HG02885 (cell line): Measurements from ENCODE around the gene CSF2.
A peak's percentile ranks its signal among the peaks of the same experiment; 100 is the strongest.

Experiments
- ATAC-seq: cut with Tn5 transposase; IDR thresholded peaks from one replicate; pipeline ENCODE4 v1.9.1; 2021; ENCODE audit warnings: mild to moderate bottlenecking; ENCODE audit not compliant: unreplicated experiment, poor library complexity

The CSF2 gene

DNA sequence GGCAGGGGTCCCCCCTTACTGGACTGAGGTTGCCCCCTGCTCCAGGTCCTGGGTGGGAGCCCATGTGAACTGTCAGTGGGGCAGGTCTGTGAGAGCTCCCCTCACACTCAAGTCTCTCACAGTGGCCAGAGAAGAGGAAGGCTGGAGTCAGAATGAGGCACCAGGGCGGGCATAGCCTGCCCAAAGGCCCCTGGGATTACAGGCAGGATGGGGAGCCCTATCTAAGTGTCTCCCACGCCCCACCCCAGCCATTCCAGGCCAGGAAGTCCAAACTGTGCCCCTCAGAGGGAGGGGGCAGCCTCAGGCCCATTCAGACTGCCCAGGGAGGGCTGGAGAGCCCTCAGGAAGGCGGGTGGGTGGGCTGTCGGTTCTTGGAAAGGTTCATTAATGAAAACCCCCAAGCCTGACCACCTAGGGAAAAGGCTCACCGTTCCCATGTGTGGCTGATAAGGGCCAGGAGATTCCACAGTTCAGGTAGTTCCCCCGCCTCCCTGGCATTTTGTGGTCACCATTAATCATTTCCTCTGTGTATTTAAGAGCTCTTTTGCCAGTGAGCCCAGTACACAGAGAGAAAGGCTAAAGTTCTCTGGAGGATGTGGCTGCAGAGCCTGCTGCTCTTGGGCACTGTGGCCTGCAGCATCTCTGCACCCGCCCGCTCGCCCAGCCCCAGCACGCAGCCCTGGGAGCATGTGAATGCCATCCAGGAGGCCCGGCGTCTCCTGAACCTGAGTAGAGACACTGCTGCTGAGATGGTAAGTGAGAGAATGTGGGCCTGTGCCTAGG is at the start of gene CSF2:
Gene CSF2 (plus strand): TSS at position 559 of the 783 bp plus-strand sequence. CDS start 35 bp downstream, at position 594.
- no peak for ATAC-seq

DNA sequence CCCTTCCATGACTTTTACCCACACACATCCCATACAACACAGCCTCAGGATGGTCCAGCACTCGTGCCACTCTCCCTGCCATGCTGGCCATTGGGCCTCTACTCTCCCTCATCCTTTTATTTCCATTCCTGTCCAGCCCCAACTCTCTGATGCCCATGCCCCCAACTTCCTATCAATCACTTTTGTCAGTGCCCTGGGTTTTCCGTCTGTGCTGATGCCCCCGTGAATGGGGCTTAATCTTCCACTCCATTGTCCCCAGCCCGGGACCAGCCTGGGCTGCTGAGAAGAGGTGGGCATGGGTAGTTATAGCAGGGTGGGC is 49.5 kb upstream of the CSF2 start:
- no peak for ATAC-seq

DNA sequence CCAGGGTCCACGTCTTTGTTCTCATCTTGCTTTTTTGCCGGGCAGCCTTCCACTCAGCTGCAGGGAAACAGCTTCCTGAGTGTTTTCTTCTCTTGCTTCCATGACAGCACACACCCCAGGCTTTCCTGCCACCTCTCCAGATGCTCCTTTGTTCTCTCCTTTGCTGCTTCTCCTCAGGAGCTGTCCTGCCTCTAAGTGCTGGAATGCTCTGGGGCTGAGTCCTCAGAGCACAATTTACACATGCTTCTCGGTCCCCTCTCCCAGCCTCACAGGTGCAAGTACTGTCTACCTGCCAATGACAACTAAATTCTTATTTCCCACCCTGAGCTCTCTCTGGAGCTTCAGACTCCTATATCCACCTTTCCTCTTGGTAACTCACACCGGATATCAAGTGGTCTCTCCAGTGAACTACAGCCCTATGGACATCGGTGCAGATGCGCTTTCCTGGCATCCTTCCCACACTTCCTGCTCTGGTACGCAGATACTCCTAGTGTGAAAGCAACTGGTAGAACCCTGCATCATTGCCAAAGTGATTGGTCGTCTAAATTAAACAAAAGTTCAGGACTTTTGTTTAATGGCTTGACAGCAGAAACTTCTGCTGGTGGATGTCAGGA is 48.7 kb upstream of the CSF2 start:
- no peak for ATAC-seq

DNA sequence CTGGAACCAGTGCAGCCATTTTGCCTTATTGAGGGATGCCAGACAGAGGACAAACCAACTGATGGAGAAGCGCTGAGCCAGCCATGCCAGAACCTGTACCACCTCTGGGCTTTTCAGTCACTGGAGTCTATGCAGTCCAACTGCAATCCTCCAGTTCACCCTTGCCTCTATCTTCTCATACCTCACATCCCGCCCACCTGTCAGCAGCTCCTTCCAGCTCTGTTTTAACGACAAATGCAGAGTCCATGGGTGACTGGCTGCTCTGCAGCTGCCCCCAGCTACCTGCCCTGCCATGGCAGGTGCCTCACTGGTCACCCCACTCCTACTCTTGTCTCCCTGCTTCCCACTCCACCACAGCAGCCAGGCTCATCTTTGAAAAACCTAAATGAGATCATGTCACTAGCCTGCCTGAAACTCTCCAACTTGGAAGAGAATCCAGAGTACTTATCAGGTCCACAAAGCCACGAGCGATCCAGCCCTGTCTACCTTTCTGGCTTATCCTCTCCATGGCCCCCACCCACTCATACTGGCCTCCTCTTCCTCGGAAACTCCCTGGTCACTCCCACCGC is 48.1 kb upstream of the CSF2 start:
- ATAC-seq = no peak

DNA sequence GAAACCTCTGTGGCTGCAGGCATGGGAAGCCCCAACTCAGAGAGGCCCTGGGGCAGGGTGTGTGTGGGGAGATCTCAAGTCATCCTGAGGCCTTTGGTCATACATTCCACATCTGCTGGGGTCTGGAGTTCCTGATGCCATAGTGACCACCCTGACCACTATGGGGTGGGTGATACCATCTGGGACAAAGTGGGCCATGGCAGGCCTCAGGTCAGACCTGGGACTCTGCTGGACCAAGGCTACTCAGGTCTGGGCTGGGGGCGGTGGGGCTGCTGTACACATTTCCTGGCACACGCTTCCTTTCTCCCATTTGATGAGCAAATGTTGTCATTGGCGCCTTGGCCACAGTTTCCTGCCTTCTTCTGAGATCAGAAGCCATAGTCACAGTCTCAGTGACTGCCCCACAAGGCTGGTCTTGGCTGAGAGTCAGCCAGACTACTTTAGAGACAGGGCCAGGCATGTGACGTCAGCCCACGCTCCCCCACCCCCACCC is 47.0 kb upstream of the CSF2 start:
- peak; percentile 34 for ATAC-seq

DNA sequence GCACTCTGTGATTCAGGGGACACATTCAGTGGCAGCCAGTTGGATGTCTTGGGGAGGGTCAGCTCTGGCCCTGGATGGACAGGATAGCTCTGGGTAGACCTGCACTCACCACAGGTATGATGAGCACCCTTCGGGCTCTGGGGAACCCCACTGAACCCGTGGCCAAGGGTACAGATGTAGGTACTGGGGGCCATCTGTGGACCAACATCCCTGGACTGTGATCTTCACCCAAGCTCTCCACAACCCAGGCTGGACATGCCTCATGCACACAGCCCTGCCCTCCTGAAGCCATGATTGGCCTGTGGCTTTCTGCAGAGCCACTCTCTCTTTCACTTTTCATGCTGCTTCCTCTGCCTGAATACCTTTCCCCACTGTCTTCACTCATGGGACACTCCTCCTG is 46.6 kb upstream of the CSF2 start:
- peak; percentile 83 for ATAC-seq

DNA sequence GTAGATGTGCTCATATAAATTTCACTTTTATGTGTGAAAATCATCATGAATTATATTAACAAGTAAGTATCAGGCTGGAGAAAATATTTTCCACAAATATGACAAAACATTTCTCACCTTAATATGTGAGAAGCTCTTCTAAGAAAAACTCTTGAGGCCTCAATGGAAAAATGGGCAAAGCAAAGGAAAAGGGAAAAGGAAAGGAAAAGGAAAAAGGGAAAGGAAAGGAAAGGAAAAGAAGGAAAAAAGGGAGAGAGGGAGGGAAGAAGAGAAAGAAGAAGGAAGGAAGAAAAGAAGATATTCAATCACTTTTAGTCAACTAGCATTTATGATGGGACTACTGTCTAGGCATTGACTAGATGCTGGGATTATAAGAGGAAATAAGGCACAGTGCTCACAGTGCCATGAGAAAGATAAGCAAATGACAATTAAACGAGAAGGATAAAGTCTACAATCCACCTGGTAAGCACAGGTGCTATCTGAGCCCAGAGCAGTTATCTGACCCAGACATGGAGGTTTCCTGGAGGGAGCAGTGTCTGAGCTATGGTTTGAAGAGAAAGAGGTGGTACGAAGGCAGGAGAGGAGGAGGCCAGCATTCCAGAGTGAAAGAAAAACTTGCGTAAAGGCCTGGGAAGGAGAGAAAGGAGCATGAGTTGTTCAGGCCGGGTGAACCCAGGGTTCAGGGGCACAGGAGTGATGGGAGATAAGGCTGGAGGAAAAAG is 43.8 kb upstream of the CSF2 start:
- no peak for ATAC-seq

DNA sequence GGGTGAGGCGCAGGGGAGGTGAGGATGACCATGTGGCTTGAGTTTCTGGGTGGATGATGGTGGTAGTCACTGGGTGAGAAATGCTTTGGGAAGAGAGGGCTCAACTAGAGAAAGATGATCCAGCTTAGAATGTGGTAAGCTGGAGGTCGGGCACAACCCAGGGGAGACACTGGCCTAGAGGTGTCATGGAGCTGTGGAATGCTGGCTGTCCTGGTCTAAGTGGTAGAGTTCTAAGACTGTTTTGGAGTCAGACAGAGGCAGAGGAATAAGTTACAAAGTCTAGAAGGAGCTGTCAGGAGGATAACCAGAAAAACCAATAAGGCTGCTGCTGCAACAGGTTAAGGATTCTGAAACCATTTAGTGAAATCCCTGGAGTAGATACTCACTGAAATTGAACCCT is 43.0 kb upstream of the CSF2 start:
- ATAC-seq = no peak

DNA sequence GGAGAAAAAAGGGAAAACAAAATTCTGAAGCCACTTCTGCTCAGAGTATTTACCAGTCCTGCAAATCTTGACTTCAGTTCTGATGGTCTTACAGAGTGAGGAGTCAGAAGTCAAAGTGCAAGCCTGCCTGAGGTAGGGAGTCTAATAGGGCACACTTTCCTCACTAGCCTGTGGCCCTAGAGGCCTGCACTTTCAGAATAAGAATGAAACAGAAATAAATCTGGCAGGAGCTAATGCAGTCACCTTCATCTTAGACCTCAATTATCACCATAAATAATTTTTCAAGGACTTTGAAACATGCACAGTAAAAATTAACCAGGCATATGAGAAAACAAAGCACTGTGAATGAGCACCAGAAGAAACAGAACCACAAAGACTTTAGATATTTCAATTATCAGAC is 41.4 kb upstream of the CSF2 start:
- no peak for ATAC-seq

DNA sequence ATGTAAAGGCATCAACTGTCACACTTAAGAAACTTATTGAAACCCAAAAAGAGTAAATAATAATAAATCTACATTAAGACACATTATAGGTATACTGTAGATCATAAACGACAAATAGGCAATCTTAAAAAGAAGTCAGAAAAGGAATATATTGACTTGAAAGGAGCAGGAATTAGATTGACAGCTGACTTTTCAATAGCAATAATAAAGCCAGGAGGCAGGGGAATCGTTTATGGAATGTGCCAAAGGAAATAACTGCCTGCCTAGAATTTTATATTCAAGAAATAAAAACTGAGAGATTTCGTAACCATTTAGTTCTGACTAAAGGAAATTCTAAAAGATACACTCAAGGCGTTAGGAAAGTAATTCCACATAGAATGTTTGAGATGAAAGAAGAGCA is 40.5 kb upstream of the CSF2 start:
- ATAC-seq = no peak

DNA sequence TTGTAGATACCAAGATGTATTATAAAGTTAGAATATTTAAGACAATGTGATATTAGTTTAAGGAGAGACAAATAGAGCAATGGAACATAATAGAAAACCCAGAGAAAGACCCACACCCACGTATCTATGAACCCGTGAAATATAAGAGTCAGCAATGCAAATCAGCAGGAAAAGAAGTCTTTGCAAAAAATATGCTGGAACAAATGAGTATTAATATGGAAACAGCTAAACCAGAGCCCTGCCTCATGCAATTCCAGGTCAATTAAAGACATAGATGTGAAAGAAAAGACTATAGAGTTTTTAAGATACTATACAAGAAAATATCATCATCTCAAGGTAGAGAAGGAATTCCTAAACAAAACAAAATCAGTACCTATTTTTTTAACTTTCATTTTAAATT is 36.2 kb upstream of the CSF2 start:
- ATAC-seq = no peak

DNA sequence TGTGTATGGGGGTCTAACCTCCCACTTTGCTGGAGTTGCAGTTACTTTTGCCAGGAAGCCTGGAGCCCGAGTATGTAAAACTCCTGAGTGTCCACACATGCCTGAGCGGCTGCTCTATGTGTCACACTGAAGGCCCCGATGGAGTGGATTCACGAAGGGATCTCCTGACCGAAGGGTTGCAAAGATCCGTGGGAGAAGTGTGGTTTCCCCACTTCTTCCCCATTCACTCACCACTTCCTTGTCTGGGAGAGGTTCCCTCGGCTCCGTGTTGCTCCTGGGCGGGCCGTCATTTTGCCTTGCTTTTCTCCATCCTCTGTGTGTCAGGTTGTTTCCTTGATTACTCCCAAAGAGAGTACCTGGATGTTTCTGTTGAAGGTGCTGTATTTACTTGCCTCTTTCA is 29.4 kb upstream of the CSF2 start:
- ATAC-seq = no peak

DNA sequence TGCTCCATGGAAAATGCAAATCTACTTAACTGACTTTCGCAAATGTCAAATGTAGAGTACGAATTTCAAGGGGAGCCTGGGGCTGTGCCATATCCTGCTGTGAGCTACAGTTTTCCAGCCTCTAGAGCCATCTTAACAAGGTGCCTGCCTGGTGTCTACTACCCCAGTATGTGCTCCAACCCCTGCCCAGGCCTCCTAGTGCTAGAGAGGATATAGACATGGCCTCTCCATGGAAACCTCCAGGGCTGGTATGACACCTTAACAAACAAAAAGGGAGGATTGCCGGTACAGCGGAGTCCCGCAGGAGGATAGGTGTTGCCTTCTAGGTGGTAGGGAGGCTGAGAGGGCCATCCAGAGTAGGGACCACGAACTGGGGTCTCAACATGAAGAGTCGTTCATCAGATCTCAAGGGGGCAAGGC is 26.7 kb upstream of the CSF2 start:
- ATAC-seq = no peak

DNA sequence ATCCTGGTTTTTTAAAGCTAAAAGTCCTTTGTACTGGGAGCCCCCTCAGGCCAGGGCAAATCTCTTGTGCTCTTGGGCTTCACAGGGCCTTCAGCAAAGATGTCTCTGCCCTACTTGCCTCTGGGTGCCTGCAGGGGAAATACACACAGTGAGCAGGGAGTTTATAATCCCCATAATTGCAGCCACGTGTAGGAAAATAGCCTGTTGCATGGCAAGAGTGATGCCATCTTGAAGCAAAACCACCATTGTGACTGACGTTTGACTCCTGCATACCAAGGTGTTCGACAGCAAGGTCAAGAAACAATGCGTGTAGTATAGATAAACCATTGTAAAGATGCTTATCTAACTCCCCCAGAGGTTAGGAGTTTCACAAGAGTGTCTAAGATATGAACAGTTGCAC is 24.5 kb upstream of the CSF2 start:
- no peak for ATAC-seq

DNA sequence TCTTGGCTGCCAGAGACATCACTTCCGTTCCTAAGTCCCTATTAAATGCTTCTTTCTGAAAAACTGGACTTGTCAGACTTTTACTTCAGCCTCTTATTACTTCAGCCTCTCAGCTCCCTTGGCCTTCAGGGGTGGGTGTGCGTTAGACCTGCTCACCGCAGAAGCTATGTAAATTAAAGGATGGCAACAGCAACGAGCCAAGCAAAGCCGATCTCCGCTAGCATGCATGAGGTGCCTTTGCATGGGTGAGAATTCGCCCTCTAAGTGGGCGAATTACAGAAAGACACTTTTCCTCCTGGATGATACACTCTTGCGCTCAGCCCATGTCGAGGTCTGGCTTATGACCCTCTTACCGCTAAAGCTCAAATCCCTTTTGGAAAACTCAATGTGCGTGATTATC is 24.0 kb upstream of the CSF2 start:
- ATAC-seq = no peak

DNA sequence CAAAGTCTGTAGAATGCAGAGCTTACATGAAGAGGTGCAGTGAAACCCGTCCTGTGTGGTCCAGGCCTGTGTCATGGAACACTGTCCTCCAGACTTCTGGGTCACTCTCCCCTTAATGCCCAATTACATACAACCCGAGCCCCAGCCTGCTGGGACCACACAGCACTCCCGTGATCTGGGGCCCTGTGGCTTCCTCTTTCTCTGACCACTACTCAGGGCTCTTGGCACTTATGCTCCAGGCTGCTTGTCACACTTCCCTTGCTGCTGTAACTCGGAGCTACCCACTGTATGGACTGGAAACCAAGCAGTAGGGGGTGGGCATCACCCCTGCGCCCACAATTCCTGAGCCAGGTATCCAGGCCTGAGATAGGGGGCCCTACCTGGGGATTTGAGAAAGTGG is 23.5 kb upstream of the CSF2 start:
- no peak for ATAC-seq

DNA sequence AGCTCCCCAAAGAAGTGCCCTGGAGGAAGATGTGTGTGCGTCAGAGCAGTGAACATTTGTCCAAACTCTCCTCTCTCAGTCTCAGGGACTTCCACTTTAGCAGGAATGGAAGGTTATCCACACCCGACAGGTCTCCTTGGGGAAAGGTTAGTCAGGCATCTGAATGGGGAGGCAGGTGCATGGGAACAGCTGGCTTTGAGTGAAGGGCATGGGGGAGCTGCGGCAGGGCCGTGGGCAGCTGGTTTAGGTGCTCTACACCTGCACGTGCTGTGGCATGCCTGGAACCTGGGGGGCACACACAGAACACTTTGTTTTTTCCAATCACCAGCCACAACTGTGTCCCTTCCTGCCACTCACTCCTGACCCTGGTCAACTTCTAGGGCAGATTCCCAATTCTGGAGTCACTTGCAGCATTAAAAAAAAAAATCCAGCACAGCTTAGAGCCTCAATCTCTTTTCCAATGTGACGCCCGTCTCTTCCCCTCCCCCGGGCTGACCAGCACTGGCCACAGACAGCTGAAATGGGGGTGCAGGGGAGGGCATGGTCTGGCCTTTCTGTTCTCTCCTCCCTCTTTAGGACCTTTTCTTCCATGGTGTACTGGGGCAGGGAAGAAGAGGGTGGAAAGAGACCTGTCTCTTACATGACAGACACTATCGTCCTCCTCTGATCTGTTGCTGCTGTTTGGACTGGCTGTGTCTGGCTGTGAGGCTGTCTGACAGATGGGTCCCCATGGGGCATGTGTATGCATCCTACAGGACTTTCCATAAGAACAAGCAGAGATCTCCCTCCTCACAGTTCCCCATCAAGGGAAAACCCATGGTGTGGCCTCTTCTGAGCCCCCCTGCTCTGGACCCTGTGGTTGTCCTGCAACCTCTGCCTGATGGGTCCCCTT is 22.7 kb upstream of the CSF2 start:
- ATAC-seq = no peak

DNA sequence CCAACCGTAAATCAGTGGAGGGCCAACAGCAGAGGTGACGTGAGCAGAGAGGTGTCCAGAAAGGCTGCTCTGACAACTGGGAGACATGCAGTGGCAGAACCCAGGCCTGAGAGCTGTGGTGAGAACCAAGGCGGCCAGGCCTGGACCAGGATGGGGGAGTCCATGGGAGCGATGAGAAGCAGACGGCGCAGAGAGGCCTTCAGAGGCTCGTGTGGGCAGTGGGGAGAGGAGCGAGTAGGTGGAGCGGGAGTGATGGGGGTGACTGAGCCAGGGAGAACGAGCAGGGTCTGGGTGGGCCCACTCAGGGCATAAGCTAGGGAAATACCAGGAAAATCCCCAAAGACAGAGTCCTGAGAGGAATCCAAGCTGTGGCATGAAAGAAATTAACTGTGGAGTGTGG is 21.1 kb upstream of the CSF2 start:
- ATAC-seq = no peak

DNA sequence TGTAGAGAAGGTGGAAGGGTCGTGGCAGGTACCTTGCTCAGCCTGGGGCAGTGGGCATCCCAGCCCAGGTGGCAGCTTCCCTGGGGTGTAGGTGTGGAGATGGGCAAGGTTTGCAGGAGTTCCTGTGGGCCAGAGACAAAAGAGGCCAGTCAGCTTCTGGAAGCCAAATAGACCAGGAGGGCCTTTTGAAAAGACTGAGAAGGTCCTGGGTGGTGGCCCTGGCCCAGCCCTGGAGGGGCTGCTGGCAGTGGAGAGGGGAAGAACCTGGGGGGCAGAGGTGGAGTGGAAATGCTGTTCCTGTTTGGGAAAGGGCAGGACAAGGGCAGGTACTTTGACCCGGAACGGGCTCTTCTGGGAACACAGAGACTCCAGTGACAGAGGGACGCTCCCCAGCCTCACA is 20.1 kb upstream of the CSF2 start:
- no peak for ATAC-seq

DNA sequence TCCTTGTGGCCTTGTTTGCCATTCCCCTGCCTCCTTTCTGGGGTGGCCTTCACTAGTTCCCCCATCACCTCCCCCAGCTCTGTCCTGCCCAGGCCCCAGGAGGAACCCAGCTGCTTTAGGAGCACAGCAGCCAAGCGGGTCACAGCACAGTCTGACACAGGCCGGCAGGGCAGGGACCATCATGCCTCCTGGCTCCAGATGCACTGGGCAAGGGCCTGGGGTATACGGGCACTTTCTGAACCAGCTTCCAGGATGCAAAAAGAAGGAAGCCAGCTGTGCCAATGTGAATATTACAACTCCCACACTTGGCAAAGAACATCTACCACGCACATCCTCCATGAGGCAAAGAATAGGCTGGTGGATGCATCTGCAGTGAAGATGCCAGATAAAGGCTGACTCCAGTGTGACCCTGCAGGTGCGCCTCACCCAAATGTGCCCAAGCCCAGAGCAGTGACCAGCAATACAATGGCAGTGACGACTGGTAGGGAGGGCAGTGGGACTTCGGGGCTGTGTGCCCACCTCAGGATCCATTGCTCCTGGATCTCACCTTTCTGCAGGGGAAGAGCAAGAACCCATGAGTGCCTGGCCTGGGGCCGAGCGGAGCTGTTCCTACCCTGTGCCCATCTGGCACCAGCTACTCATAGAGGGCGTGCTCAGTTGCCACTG is 19.4 kb upstream of the CSF2 start:
- no peak for ATAC-seq
